GM23338 (cell line): ENCODE data around the gene GMEB2. TPM values are rescaled to one million over a fixed set of nuclear protein-coding genes. Genes with fewer than 3 reads are reported as not detected.
"Not testable (repeated sequence)": the region's sequence is repeated elsewhere in the genome, so short reads cannot be mapped to it uniquely, and the experiment has no call there.

Experiments used
- ATAC-seq: fragments of 200-7000 bp; cut with Tn5 transposase; 3 replicates; pipeline ENCODE4 v1.9.1; 2020
- DNase-seq: peaks from one replicate; pipeline ENCODE4 v3.0.0-alpha.2; 2015; ENCODE audit warnings: low spot score
- H2AFZ ChIP-seq: fragments of 200-600 bp; sonication (generic); 2 replicates; pipeline ENCODE4 v1.8.0; 2016; ENCODE audit warnings: antibody characterized with exemption, mild to moderate bottlenecking, moderate library complexity
- H3F3A ChIP-seq: fragments of 200-600 bp; sonication (generic); replicated peaks from 2 replicates; pipeline ENCODE4 v1.8.0; 2017; ENCODE audit warnings: antibody characterized with exemption, mixed run types, low read depth
- H3K27ac ChIP-seq: fragments of 200-600 bp; sonication (generic); 2 replicates; pipeline ENCODE4 v1.6.1; 2016; ENCODE audit warnings: low read depth
- H3K27me3 ChIP-seq: fragments of 200-600 bp; sonication (generic); 2 replicates; pipeline ENCODE4 v1.8.0; 2016; ENCODE audit warnings: mild to moderate bottlenecking, mixed run types, moderate library complexity; ENCODE audit not compliant: insufficient read depth
- H3K36me3 ChIP-seq: fragments of 200-600 bp; sonication (generic); 2 replicates; pipeline ENCODE4 v1.8.0; 2016; ENCODE audit warnings: mild to moderate bottlenecking; ENCODE audit not compliant: insufficient read depth
- H3K4me1 ChIP-seq: fragments of 200-600 bp; sonication (generic); 2 replicates; pipeline ENCODE4 v1.8.0; 2016; ENCODE audit warnings: mild to moderate bottlenecking, moderate library complexity; ENCODE audit not compliant: insufficient read depth
- H3K4me2 ChIP-seq: fragments of 200-600 bp; sonication (generic); 2 replicates; pipeline ENCODE4 v1.7.1; 2017; ENCODE audit warnings: mixed run types
- H3K4me3 ChIP-seq: fragments of 200-600 bp; sonication (generic); 2 replicates; pipeline ENCODE4 v1.6.1; 2016; ENCODE audit warnings: mixed run types
- H3K79me2 ChIP-seq: fragments of 200-600 bp; sonication (generic); replicated peaks from 2 replicates; pipeline ENCODE4 v1.8.0; 2017; ENCODE audit warnings: mild to moderate bottlenecking; ENCODE audit not compliant: insufficient read depth
- H3K9me2 ChIP-seq: fragments of 200-600 bp; sonication (generic); 2 replicates; pipeline ENCODE4 v1.8.0; 2017; ENCODE audit not compliant: insufficient read depth
- H4K20me1 ChIP-seq: fragments of 200-600 bp; sonication (generic); replicated peaks from 2 replicates; pipeline ENCODE4 v1.8.0; 2017; ENCODE audit warnings: mild to moderate bottlenecking; ENCODE audit not compliant: insufficient read depth
- H3K27ac Mint-ChIP-seq: 2 replicates; pipeline ENCODE4 v1.8.0; 2020; ENCODE audit warnings: inconsistent platforms, mild to moderate bottlenecking, moderate library complexity, mixed read lengths
- H3K27me3 Mint-ChIP-seq: 3 replicates; pipeline ENCODE4 v1.8.0; 2022; ENCODE audit warnings: low read depth, mild to moderate bottlenecking, moderate library complexity, mixed read lengths, inconsistent platforms; ENCODE audit not compliant: insufficient read depth, poor library complexity
- H3K36me3 Mint-ChIP-seq: 3 replicates; pipeline ENCODE4 v1.8.0; 2021; ENCODE audit warnings: low read depth, mild to moderate bottlenecking, inconsistent platforms, moderate library complexity, mixed read lengths
- H3K4me1 Mint-ChIP-seq: 3 replicates; pipeline ENCODE4 v1.8.0; 2020; ENCODE audit warnings: mild to moderate bottlenecking, inconsistent platforms, mixed read lengths
- H3K4me3 Mint-ChIP-seq: 3 replicates; pipeline ENCODE4 v1.8.0; 2021; ENCODE audit warnings: moderate library complexity, mild to moderate bottlenecking, inconsistent platforms, mixed read lengths
- H3K9me3 Mint-ChIP-seq: 3 replicates; pipeline ENCODE4 v1.8.0; 2020; ENCODE audit warnings: moderate library complexity, mild to moderate bottlenecking, inconsistent platforms, mixed read lengths
- CREB1 ChIP-seq: fragments of 250-450 bp; sonication (Bioruptor Pico); IDR thresholded peaks from 2 replicates; pipeline ENCODE4 v1.5.0; 2020; ENCODE audit warnings: low read depth, mild to moderate bottlenecking, moderate library complexity
- EZH2phosphoT487 ChIP-seq: fragments of 200-600 bp; sonication (generic); IDR thresholded peaks from one replicate; pipeline ENCODE4 v1.8.1; 2018; ENCODE audit warnings: antibody characterized with exemption; ENCODE audit not compliant: unreplicated experiment
- JUNB ChIP-seq: IDR thresholded peaks from one replicate; pipeline ENCODE4 v1.6.1; 2016; ENCODE audit warnings: antibody characterized with exemption; ENCODE audit not compliant: unreplicated experiment
- POLR2AphosphoS5 ChIP-seq: IDR thresholded peaks from 2 replicates; pipeline ENCODE4 v1.6.1; 2016; ENCODE audit warnings: antibody characterized with exemption, low read depth
- ZNF114 ChIP-seq: fragments of 250-450 bp; sonication (Bioruptor Pico); IDR thresholded peaks from 2 replicates; pipeline ENCODE4 v1.5.0; 2020; ENCODE audit warnings: mild to moderate bottlenecking, moderate library complexity
- ZNF331 ChIP-seq: fragments of 250-450 bp; sonication (Bioruptor Pico); IDR thresholded peaks from 2 replicates; pipeline ENCODE4 v1.5.0; 2020; ENCODE audit warnings: low read depth, mild to moderate bottlenecking, moderate library complexity
- polyA plus RNA-seq: library from polyadenylated mRNA; unstranded; fragments of >200 nt; fragmentation: Nextera tagmentation; extraction: Ambion mirVana; gene quantifications from 2 replicates; pipeline ENCODE4 v1.2.1, GENCODE V29; 2016
- total RNA-seq: library from RNA; depleted of rRNA; stranded (reverse); fragments of >200 nt; shearing (Covaris generic); gene quantifications from 2 replicates; pipeline ENCODE4 v1.2.3, GENCODE V29; 2014
- TF ChIP-seq, protein P1 (sequence below): fragments of 250-450 bp; sonication (Bioruptor Pico); IDR thresholded peaks from 2 replicates; pipeline ENCODE4 v1.5.0; 2020; ENCODE audit warnings: mild to moderate bottlenecking, moderate library complexity
- TF ChIP-seq, protein P2 (sequence below): IDR thresholded peaks from 2 replicates; pipeline ENCODE4 v1.6.1; 2016; ENCODE audit warnings: antibody characterized with exemption
- TF ChIP-seq, protein P3 (sequence below), 2 experiments: fragments of 200-600 bp in 1 of 2; sonication (generic) in 1 of 2; conservative IDR thresholded peaks; 2 replicates each; pipeline versions ENCODE4 v1.5.1 to v1.6.1; 2016 to 2017; ENCODE audit warnings: antibody characterized with exemption in 2 of 2, low read depth in 2 of 2, mild to moderate bottlenecking in 2 of 2, moderate library complexity in 1 of 2

The GMEB2 gene
- total and polyA plus RNA-seq, 2 experiments from 2014 or later, result 4.4 to 20.6 TPM

DNA sequence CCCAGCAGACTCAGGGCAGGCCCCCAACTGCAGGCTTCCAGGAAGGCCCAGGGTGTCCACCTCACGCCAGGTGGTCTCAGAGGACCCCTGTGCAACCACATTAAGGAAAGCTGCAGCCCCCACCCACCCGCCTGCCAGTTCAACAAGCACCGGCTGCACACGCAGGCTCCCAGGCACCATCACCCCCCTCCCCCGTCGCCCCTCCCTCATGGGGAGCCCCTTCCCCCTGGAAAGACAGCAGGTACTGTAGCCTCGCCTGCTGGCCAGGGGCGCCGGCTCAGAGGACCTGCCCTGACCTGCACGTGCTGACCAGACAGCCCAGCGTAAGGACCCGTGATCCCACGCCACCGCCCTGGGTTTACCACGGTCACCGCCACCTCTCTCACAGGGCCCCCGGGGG is 13.8 kb upstream of the GMEB2 start:
- not testable (repeated sequence) for H3K79me2 ChIP-seq, H4K20me1 ChIP-seq, H3K9me2 ChIP-seq, H3K9me3 Mint-ChIP-seq, DNase-seq, H3F3A ChIP-seq, ATAC-seq, H3K36me3 ChIP-seq, H3K4me1 ChIP-seq, H3K4me3 Mint-ChIP-seq, H3K27ac ChIP-seq, H3K27me3 ChIP-seq, H3K36me3 Mint-ChIP-seq, H3K4me2 ChIP-seq, H3K4me3 ChIP-seq, H2AFZ ChIP-seq, H3K27ac Mint-ChIP-seq
- Mint-ChIP-seq H3K27me3 (peaks cover 14% of the 10 kb centered on the region), H3K4me1 (peaks cover 11% of the 10 kb centered on the region)

DNA sequence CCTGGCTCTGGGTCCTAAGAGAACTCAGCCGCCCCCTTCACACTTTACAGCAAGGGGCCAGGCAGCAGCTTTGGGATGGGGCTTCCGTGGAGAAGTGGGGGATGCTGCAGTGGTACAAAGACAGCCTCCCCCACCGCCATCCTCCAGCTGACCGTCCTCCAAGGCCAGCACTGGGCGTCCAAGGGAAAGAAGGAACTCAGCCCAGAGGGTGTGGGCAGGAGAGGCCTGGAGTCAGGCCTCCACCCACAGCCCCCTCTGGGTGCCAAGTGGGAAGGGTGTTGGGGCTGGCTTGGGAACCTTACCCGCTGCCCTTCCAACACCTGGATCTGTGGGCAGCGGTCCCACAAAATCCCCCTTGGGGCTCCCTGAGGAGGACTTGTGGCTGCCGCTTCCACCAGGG is 13.2 kb upstream of the GMEB2 start:
- Histone ChIP-seq H3K4me1 (peaks cover 7% of the 10 kb centered on the region; the same call in 1 of the 2 replicates), H3K27ac (no peak overlapping the region), H3F3A (peaks cover 9% of the 10 kb centered on the region; the same call in 1 of the 2 replicates), H3K36me3 (no peaks in the 10 kb centered on the region), H2AFZ (no peak overlapping the region), H3K27me3 (no peaks in the 10 kb centered on the region), H3K79me2 (no peaks in the 10 kb centered on the region), H3K4me3 (no peak overlapping the region), H3K4me2 (no peak overlapping the region), H4K20me1 (no peaks in the 10 kb centered on the region), H3K9me2 (no peaks in the 10 kb centered on the region)
- Mint-ChIP-seq H3K27ac (no peak overlapping the region), H3K36me3 (peaks cover 3% of the 10 kb centered on the region; the same call in 1 of the 3 replicates), H3K9me3 (no peaks in the 10 kb centered on the region), H3K27me3 (peaks cover 14% of the 10 kb centered on the region), H3K4me1 (peaks cover 11% of the 10 kb centered on the region), H3K4me3 (no peak overlapping the region)
- DNase-seq (no peak), ATAC-seq (no peak)
- TF ChIP-seq ZNF114 (no peak), ZNF331 (CRISPR knock-in tag) (no peak), JUNB (no peak), CREB1 (CRISPR knock-in tag) (no peak), EZH2phosphoT487 (no peak), POLR2AphosphoS5 (no peak)
- TF ChIP-seq, protein P1, sequence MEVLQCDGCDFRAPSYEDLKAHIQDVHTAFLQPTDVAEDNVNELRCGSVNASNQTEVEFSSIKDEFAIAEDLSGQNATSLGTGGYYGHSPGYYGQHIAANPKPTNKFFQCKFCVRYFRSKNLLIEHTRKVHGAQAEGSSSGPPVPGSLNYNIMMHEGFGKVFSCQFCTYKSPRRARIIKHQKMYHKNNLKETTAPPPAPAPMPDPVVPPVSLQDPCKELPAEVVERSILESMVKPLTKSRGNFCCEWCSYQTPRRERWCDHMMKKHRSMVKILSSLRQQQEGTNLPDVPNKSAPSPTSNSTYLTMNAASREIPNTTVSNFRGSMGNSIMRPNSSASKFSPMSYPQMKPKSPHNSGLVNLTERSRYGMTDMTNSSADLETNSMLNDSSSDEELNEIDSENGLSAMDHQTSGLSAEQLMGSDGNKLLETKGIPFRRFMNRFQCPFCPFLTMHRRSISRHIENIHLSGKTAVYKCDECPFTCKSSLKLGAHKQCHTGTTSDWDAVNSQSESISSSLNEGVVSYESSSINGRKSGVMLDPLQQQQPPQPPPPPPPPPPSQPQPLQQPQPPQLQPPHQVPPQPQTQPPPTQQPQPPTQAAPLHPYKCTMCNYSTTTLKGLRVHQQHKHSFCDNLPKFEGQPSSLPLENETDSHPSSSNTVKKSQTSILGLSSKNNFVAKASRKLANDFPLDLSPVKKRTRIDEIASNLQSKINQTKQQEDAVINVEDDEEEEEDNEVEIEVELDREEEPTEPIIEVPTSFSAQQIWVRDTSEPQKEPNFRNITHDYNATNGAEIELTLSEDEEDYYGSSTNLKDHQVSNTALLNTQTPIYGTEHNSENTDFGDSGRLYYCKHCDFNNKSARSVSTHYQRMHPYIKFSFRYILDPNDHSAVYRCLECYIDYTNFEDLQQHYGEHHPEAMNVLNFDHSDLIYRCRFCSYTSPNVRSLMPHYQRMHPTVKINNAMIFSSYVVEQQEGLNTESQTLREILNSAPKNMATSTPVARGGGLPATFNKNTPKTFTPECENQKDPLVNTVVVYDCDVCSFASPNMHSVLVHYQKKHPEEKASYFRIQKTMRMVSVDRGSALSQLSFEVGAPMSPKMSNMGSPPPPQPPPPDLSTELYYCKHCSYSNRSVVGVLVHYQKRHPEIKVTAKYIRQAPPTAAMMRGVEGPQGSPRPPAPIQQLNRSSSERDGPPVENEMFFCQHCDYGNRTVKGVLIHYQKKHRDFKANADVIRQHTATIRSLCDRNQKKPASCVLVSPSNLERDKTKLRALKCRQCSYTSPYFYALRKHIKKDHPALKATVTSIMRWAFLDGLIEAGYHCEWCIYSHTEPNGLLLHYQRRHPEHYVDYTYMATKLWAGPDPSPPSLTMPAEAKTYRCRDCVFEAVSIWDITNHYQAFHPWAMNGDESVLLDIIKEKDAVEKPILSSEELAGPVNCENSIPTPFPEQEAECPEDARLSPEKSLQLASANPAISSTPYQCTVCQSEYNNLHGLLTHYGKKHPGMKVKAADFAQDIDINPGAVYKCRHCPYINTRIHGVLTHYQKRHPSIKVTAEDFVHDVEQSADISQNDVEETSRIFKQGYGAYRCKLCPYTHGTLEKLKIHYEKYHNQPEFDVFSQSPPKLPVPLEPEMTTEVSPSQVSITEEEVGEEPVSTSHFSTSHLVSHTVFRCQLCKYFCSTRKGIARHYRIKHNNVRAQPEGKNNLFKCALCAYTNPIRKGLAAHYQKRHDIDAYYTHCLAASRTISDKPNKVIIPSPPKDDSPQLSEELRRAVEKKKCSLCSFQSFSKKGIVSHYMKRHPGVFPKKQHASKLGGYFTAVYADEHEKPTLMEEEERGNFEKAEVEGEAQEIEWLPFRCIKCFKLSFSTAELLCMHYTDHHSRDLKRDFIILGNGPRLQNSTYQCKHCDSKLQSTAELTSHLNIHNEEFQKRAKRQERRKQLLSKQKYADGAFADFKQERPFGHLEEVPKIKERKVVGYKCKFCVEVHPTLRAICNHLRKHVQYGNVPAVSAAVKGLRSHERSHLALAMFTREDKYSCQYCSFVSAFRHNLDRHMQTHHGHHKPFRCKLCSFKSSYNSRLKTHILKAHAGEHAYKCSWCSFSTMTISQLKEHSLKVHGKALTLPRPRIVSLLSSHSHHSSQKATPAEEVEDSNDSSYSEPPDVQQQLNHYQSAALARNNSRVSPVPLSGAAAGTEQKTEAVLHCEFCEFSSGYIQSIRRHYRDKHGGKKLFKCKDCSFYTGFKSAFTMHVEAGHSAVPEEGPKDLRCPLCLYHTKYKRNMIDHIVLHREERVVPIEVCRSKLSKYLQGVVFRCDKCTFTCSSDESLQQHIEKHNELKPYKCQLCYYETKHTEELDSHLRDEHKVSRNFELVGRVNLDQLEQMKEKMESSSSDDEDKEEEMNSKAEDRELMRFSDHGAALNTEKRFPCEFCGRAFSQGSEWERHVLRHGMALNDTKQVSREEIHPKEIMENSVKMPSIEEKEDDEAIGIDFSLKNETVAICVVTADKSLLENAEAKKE, result no peak
- TF ChIP-seq, protein P2, sequence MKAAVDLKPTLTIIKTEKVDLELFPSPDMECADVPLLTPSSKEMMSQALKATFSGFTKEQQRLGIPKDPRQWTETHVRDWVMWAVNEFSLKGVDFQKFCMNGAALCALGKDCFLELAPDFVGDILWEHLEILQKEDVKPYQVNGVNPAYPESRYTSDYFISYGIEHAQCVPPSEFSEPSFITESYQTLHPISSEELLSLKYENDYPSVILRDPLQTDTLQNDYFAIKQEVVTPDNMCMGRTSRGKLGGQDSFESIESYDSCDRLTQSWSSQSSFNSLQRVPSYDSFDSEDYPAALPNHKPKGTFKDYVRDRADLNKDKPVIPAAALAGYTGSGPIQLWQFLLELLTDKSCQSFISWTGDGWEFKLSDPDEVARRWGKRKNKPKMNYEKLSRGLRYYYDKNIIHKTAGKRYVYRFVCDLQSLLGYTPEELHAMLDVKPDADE, result no peak
- TF ChIP-seq, protein P3, sequence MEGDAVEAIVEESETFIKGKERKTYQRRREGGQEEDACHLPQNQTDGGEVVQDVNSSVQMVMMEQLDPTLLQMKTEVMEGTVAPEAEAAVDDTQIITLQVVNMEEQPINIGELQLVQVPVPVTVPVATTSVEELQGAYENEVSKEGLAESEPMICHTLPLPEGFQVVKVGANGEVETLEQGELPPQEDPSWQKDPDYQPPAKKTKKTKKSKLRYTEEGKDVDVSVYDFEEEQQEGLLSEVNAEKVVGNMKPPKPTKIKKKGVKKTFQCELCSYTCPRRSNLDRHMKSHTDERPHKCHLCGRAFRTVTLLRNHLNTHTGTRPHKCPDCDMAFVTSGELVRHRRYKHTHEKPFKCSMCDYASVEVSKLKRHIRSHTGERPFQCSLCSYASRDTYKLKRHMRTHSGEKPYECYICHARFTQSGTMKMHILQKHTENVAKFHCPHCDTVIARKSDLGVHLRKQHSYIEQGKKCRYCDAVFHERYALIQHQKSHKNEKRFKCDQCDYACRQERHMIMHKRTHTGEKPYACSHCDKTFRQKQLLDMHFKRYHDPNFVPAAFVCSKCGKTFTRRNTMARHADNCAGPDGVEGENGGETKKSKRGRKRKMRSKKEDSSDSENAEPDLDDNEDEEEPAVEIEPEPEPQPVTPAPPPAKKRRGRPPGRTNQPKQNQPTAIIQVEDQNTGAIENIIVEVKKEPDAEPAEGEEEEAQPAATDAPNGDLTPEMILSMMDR (conservative IDR thresholded peaks at IDR 0.05; ENCODE audit: low read depth in 2 of 2), result no peak
